DND-41 (cell line): ENCODE results near the gene PRPF6.

Source experiments
- ATAC-seq: fragments of 200-7000 bp; cut with Tn5 transposase; 3 replicates; pipeline ENCODE4 v1.9.1; 2021; ENCODE audit warnings: low read depth; ENCODE audit not compliant: insufficient read depth
- DNase-seq: peaks from one replicate; pipeline ENCODE4 v3.0.0-alpha.2; 2020
- H2AFZ ChIP-seq: 2 replicates; pipeline ENCODE4 v1.6.0; 2012; ENCODE audit warnings: low read depth, low read length
- H3K27ac ChIP-seq: 2 replicates; pipeline ENCODE4 v1.5.1; 2012; ENCODE audit warnings: low read length, inconsistent platforms
- H3K27me3 ChIP-seq: fragments of 200-600 bp; sonication (generic); 2 replicates; pipeline ENCODE4 v1.6.0; 2012; ENCODE audit warnings: low read length, mild to moderate bottlenecking, inconsistent platforms; ENCODE audit not compliant: insufficient read depth, poor library complexity
- H3K36me3 ChIP-seq: 2 replicates; pipeline ENCODE4 v1.5.1; 2012; ENCODE audit warnings: low read length, inconsistent platforms; ENCODE audit not compliant: insufficient read depth
- H3K4me1 ChIP-seq: 2 replicates; pipeline ENCODE4 v1.5.1; 2012; ENCODE audit warnings: mild to moderate bottlenecking, low read length; ENCODE audit not compliant: insufficient read depth
- H3K4me2 ChIP-seq: 2 replicates; pipeline ENCODE4 v1.6.0; 2012; ENCODE audit warnings: mild to moderate bottlenecking, moderate library complexity, low read length, inconsistent platforms; ENCODE audit not compliant: insufficient read depth
- H3K4me3 ChIP-seq, 2 experiments: fragments of 200-600 bp in 1 of 2; shearing (Covaris generic) in 1 of 2; 2 replicates each; pipeline ENCODE4 v1.5.1; 2012 to 2016; ENCODE audit warnings: inconsistent platforms in 2 of 2, low read length in 2 of 2, mild to moderate bottlenecking in 2 of 2, low read depth in 1 of 2, moderate library complexity in 1 of 2
- H3K79me2 ChIP-seq: 2 replicates; pipeline ENCODE4 v1.6.0; 2012; ENCODE audit warnings: low read length, inconsistent platforms; ENCODE audit not compliant: insufficient read depth
- H3K9ac ChIP-seq: 2 replicates; pipeline ENCODE4 v1.6.0; 2012; ENCODE audit warnings: low read depth, mild to moderate bottlenecking, inconsistent platforms, low read length, moderate library complexity
- H3K9me3 ChIP-seq: 2 replicates; pipeline ENCODE4 v1.5.1; 2012; ENCODE audit warnings: low read length, moderate library complexity, mild to moderate bottlenecking, inconsistent platforms; ENCODE audit not compliant: insufficient read depth, severe bottlenecking
- H4K20me1 ChIP-seq: 2 replicates; pipeline ENCODE4 v1.6.0; 2012; ENCODE audit warnings: low read length; ENCODE audit not compliant: insufficient read depth
- CTCF ChIP-seq: IDR thresholded peaks from 2 replicates; pipeline ENCODE4 v1.5.1; 2012; ENCODE audit warnings: borderline replicate concordance, low read length, moderate library complexity, mild to moderate bottlenecking; ENCODE audit not compliant: poor library complexity, severe bottlenecking; ENCODE audit errors: extremely low read depth
- EZH2 ChIP-seq: IDR thresholded peaks from 3 replicates; pipeline ENCODE4 v1.6.1; 2012; ENCODE audit warnings: borderline replicate concordance, low read depth, mild to moderate bottlenecking, moderate library complexity, low read length, inconsistent platforms; ENCODE audit not compliant: severe bottlenecking

Gene PRPF6

GRCh38 chr20:64044484-64045247 is 63.7 kb downstream of the PRPF6 start:
- Histone ChIP-seq H3K9me3 (no peaks in the 10 kb centered on the region), H3K4me2 (no peak overlapping the region), H3K4me3 (no peak overlapping the region), H3K36me3 (no peaks in the 10 kb centered on the region), H3K4me1 (peaks cover 15% of the 10 kb centered on the region), H3K9ac (no peak overlapping the region), H3K27ac (no peak overlapping the region), H3K27me3 (peaks cover 29% of the 10 kb centered on the region), H2AFZ (no peak overlapping the region), H4K20me1 (0 out of 2 replicates have a peak, but pooled peaks cover 2% of the 10 kb centered on the region), H3K79me2 (no peaks in the 10 kb centered on the region)
- ATAC-seq (no peak), DNase-seq (no peak)
- no peak for TF ChIP-seq EZH2
- TF ChIP-seq CTCF, result no peak

- Histone ChIP-seq H3K79me2 (no peaks in the 10 kb centered on the region), H3K27me3 (peaks cover 20% of the 10 kb centered on the region), H3K4me3 (no peak overlapping the region), H2AFZ (no peak overlapping the region), H4K20me1 (no peaks in the 10 kb centered on the region), H3K4me1 (peaks cover 15% of the 10 kb centered on the region), H3K4me2 (no peak overlapping the region), H3K9me3 (no peaks in the 10 kb centered on the region), H3K36me3 (no peaks in the 10 kb centered on the region), H3K27ac (no peak overlapping the region), H3K9ac (no peak overlapping the region)
- DNase-seq, result no peak
- ATAC-seq, result no peak
- TF ChIP-seq CTCF (no peak), EZH2 (no peak)
Measured at GRCh38 chr20:64045346-64046011, 64.5 kb downstream of the PRPF6 start.

- Histone ChIP-seq H3K79me2 (no peaks in the 10 kb centered on the region), H3K9ac (no peak overlapping the region), H3K27me3 (peaks cover 5% of the 10 kb centered on the region), H3K9me3 (no peaks in the 10 kb centered on the region), H3K27ac (no peak overlapping the region), H3K4me2 (no peak overlapping the region), H4K20me1 (no peaks in the 10 kb centered on the region), H2AFZ (no peak overlapping the region), H3K36me3 (no peaks in the 10 kb centered on the region), H3K4me3 (no peak overlapping the region), H3K4me1 (peaks cover 5% of the 10 kb centered on the region)
- DNase-seq, result no peak
- no peak for ATAC-seq
- TF ChIP-seq EZH2 (no peak), CTCF (no peak)
Measured at GRCh38 chr20:64047046-64047389, 66.1 kb downstream of the PRPF6 start.
